DND-41 (cell line): ENCODE results near the gene SNF8.

ENCODE experiments used
- ATAC-seq: fragments of 200-7000 bp; cut with Tn5 transposase; 3 replicates; pipeline ENCODE4 v1.9.1; 2021; ENCODE audit warnings: low read depth; ENCODE audit not compliant: insufficient read depth
- DNase-seq: peaks from one replicate; pipeline ENCODE4 v3.0.0-alpha.2; 2020
- H2AFZ ChIP-seq: 2 replicates; pipeline ENCODE4 v1.6.0; 2012; ENCODE audit warnings: low read depth, low read length
- H3K27ac ChIP-seq: 2 replicates; pipeline ENCODE4 v1.5.1; 2012; ENCODE audit warnings: low read length, inconsistent platforms
- H3K27me3 ChIP-seq: fragments of 200-600 bp; sonication (generic); 2 replicates; pipeline ENCODE4 v1.6.0; 2012; ENCODE audit warnings: low read length, mild to moderate bottlenecking, inconsistent platforms; ENCODE audit not compliant: insufficient read depth, poor library complexity
- H3K36me3 ChIP-seq: 2 replicates; pipeline ENCODE4 v1.5.1; 2012; ENCODE audit warnings: low read length, inconsistent platforms; ENCODE audit not compliant: insufficient read depth
- H3K4me1 ChIP-seq: 2 replicates; pipeline ENCODE4 v1.5.1; 2012; ENCODE audit warnings: mild to moderate bottlenecking, low read length; ENCODE audit not compliant: insufficient read depth
- H3K4me2 ChIP-seq: 2 replicates; pipeline ENCODE4 v1.6.0; 2012; ENCODE audit warnings: mild to moderate bottlenecking, moderate library complexity, low read length, inconsistent platforms; ENCODE audit not compliant: insufficient read depth
- H3K4me3 ChIP-seq, 2 experiments: fragments of 200-600 bp in 1 of 2; shearing (Covaris generic) in 1 of 2; 2 replicates each; pipeline ENCODE4 v1.5.1; 2012 to 2016; ENCODE audit warnings: inconsistent platforms in 2 of 2, low read length in 2 of 2, mild to moderate bottlenecking in 2 of 2, low read depth in 1 of 2, moderate library complexity in 1 of 2
- H3K79me2 ChIP-seq: 2 replicates; pipeline ENCODE4 v1.6.0; 2012; ENCODE audit warnings: low read length, inconsistent platforms; ENCODE audit not compliant: insufficient read depth
- H3K9ac ChIP-seq: 2 replicates; pipeline ENCODE4 v1.6.0; 2012; ENCODE audit warnings: low read depth, mild to moderate bottlenecking, inconsistent platforms, low read length, moderate library complexity
- H3K9me3 ChIP-seq: 2 replicates; pipeline ENCODE4 v1.5.1; 2012; ENCODE audit warnings: low read length, moderate library complexity, mild to moderate bottlenecking, inconsistent platforms; ENCODE audit not compliant: insufficient read depth, severe bottlenecking
- H4K20me1 ChIP-seq: 2 replicates; pipeline ENCODE4 v1.6.0; 2012; ENCODE audit warnings: low read length; ENCODE audit not compliant: insufficient read depth
- EZH2 ChIP-seq: IDR thresholded peaks from 3 replicates; pipeline ENCODE4 v1.6.1; 2012; ENCODE audit warnings: borderline replicate concordance, low read depth, mild to moderate bottlenecking, moderate library complexity, low read length, inconsistent platforms; ENCODE audit not compliant: severe bottlenecking
- TF ChIP-seq, protein P1 (sequence below): IDR thresholded peaks from 2 replicates; pipeline ENCODE4 v1.5.1; 2012; ENCODE audit warnings: borderline replicate concordance, low read length, moderate library complexity, mild to moderate bottlenecking; ENCODE audit not compliant: poor library complexity, severe bottlenecking; ENCODE audit errors: extremely low read depth

SNF8 gene

GRCh38 chr17:48992444-48992843 is 47.8 kb upstream of the SNF8 start:
- Histone ChIP-seq H3K79me2 (no peaks in the 10 kb centered on the region), H2AFZ (no peak overlapping the region), H3K9me3 (no peaks in the 10 kb centered on the region), H3K27me3 (peaks cover 23% of the 10 kb centered on the region), H3K27ac (no peak overlapping the region), H3K4me1 (no peaks in the 10 kb centered on the region), H3K9ac (no peak overlapping the region), H3K4me2 (no peak overlapping the region), H3K4me3 (no peak overlapping the region), H4K20me1 (no peaks in the 10 kb centered on the region), H3K36me3 (no peaks in the 10 kb centered on the region)
- ATAC-seq (no peak), DNase-seq (no peak)
- no peak for TF ChIP-seq EZH2
- TF ChIP-seq, protein P1, sequence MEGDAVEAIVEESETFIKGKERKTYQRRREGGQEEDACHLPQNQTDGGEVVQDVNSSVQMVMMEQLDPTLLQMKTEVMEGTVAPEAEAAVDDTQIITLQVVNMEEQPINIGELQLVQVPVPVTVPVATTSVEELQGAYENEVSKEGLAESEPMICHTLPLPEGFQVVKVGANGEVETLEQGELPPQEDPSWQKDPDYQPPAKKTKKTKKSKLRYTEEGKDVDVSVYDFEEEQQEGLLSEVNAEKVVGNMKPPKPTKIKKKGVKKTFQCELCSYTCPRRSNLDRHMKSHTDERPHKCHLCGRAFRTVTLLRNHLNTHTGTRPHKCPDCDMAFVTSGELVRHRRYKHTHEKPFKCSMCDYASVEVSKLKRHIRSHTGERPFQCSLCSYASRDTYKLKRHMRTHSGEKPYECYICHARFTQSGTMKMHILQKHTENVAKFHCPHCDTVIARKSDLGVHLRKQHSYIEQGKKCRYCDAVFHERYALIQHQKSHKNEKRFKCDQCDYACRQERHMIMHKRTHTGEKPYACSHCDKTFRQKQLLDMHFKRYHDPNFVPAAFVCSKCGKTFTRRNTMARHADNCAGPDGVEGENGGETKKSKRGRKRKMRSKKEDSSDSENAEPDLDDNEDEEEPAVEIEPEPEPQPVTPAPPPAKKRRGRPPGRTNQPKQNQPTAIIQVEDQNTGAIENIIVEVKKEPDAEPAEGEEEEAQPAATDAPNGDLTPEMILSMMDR: no peak

DNA sequence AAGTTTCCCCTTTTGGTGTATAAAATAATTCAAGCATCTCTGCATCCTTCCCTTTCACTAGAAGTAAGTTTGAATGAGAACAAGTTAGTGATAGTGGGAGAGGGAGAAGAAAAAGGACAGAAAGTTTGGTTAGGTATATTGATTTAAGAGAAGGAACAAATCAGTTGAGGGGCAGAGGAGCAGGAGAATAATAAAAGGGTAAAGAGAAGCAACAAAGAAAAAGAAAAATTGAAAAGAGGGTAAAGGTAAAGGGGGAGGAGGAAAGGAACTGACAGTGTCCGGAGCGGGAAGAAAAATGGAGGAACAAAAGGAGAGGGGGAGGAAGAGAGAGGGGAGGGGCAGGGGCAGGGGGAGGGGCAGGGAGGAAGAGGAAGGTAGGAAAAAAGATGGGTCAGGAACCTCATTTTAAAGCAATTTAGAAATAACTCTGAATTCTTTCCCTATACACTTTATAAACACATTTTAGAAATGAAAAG is 46.3 kb upstream of the SNF8 start:
- no peak for ATAC-seq
- H3K27me3 ChIP-seq: peaks cover 24% of the 10 kb centered on the region
- no peak overlapping the region for H3K9ac ChIP-seq
- no peak overlapping the region for H3K4me3 ChIP-seq
- H4K20me1 ChIP-seq: no peaks in the 10 kb centered on the region
- no peaks in the 10 kb centered on the region for H3K79me2 ChIP-seq
- no peaks in the 10 kb centered on the region for H3K4me1 ChIP-seq
- no peak overlapping the region for H3K4me2 ChIP-seq
- no peak overlapping the region for H3K27ac ChIP-seq
- no peak overlapping the region for H2AFZ ChIP-seq
- no peak for DNase-seq
- no peaks in the 10 kb centered on the region for H3K36me3 ChIP-seq
- TF ChIP-seq, protein P1: no peak
- no peak for TF ChIP-seq EZH2
- no peaks in the 10 kb centered on the region for H3K9me3 ChIP-seq

GRCh38 chr17:48989100-48989499 is 44.5 kb upstream of the SNF8 start:
- H3K79me2 ChIP-seq: no peaks in the 10 kb centered on the region
- peaks cover 20% of the 10 kb centered on the region for H3K27me3 ChIP-seq

More at GRCh38 chr17:48989100-48989499, 44.5 kb upstream of the SNF8 start:
- ATAC-seq (no peak), DNase-seq (no peak)
- H3K9me3 ChIP-seq: no peaks in the 10 kb centered on the region
- no peaks in the 10 kb centered on the region for H3K36me3 ChIP-seq
- no peak overlapping the region for H3K4me3 ChIP-seq
- H2AFZ ChIP-seq: no peak overlapping the region
- no peaks in the 10 kb centered on the region for H3K4me1 ChIP-seq
- H3K4me2 ChIP-seq: no peak overlapping the region
- no peaks in the 10 kb centered on the region for H4K20me1 ChIP-seq
- TF ChIP-seq, protein P1: no peak
- TF ChIP-seq EZH2: no peak
- no peak overlapping the region for H3K9ac ChIP-seq
- H3K27ac ChIP-seq: no peak overlapping the region
